GM12864 (cell line): ENCODE measurements around the gene RNF166.

Experiments
- DNase-seq: peaks from one replicate; pipeline ENCODE4 v3.0.0-alpha.2; 2011; ENCODE audit warnings: low read depth
- H3K4me3 ChIP-seq: 2 replicates; pipeline ENCODE4 v1.5.1; 2011; ENCODE audit warnings: mild to moderate bottlenecking, low read depth, low read length, control low read depth
- TF ChIP-seq, protein P1 (sequence below): IDR thresholded peaks from 2 replicates; pipeline ENCODE4 v1.5.1; 2011; ENCODE audit warnings: low read depth, mild to moderate bottlenecking, moderate library complexity, low read length, control low read depth, inconsistent platforms; ENCODE audit errors: missing control alignments

Gene RNF166

DNA sequence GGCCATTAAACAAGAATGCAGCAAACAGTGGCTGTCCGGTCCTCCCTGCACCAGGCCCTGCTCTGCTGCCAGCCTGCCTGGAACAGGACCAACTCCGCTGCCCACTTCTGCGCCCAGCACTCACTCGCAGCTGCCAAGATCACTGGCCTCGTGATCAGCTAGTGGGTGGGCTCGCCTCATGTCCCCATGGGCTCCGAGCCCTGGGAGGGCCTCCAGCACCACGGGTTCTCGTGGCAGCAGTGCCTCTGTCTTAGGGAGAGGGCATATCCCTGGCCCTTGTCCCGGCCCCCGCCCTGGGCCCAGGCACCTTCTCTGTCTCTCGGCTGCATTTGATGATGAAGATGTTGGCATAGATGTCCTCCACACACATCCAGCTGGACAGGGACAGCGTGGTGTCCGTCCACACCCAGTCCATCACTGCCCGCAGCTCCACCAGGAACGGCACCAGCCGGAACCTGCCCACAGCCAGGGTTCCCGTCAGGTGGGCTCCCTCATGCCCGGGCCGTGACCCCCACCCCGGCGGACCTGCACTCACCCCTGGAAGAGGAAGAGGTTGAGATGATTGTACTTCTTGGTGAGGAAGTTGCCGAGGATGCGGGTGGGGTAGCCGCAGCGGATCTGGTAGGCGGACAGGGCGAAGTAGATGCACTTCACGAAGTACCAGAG is 13.2 kb upstream of the RNF166 start:
- H3K4me3 ChIP-seq, result no peak overlapping the region
- no peak for DNase-seq
- TF ChIP-seq, protein P1, sequence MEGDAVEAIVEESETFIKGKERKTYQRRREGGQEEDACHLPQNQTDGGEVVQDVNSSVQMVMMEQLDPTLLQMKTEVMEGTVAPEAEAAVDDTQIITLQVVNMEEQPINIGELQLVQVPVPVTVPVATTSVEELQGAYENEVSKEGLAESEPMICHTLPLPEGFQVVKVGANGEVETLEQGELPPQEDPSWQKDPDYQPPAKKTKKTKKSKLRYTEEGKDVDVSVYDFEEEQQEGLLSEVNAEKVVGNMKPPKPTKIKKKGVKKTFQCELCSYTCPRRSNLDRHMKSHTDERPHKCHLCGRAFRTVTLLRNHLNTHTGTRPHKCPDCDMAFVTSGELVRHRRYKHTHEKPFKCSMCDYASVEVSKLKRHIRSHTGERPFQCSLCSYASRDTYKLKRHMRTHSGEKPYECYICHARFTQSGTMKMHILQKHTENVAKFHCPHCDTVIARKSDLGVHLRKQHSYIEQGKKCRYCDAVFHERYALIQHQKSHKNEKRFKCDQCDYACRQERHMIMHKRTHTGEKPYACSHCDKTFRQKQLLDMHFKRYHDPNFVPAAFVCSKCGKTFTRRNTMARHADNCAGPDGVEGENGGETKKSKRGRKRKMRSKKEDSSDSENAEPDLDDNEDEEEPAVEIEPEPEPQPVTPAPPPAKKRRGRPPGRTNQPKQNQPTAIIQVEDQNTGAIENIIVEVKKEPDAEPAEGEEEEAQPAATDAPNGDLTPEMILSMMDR, result no peak

GRCh38 chr16:88718178-88718577 is 12.0 kb upstream of the RNF166 start:
- no peak for DNase-seq
- no peak overlapping the region for H3K4me3 ChIP-seq
- TF ChIP-seq, protein P1, result no peak

- TF ChIP-seq, protein P1, result no peak
- no peak for DNase-seq
- no peak overlapping the region for H3K4me3 ChIP-seq
These were observed 10.4 kb upstream of the RNF166 start for GRCh38 chr16:88716601-88717001.

GRCh38 chr16:88716201-88716600 is 10.0 kb upstream of the RNF166 start:
- no peak overlapping the region for H3K4me3 ChIP-seq
- no peak for DNase-seq
- TF ChIP-seq, protein P1, result no peak

GRCh38 chr16:88715312-88716190 is 9.3 kb upstream of the RNF166 start:
- TF ChIP-seq, protein P1, result no peak
- no peak for DNase-seq
- H3K4me3 ChIP-seq, result no peak overlapping the region

- no peak overlapping the region for H3K4me3 ChIP-seq
- DNase-seq, result no peak
- TF ChIP-seq, protein P1, result no peak
These were observed 8.5 kb upstream of the RNF166 start for GRCh38 chr16:88714420-88715302.
